HUES6 (cell line): ENCODE results near the gene GRPEL2.
"Not testable (repeated sequence)": the region's sequence is repeated elsewhere in the genome, so short reads cannot be mapped to it uniquely, and the experiment has no call there.

ENCODE experiments used
- H3K27ac ChIP-seq: 2 replicates; pipeline ENCODE4 v1.7.0; 2013; ENCODE audit warnings: low read depth, mild to moderate bottlenecking, low read length, inconsistent platforms
- H3K27me3 ChIP-seq: 2 replicates; pipeline ENCODE4 v1.6.1; 2013; ENCODE audit warnings: low read length; ENCODE audit not compliant: control insufficient read depth, insufficient read depth
- H3K36me3 ChIP-seq: 2 replicates; pipeline ENCODE4 v1.6.1; 2013; ENCODE audit warnings: low read length; ENCODE audit not compliant: control insufficient read depth, insufficient read depth
- H3K4me1 ChIP-seq: 2 replicates; pipeline ENCODE4 v1.6.1; 2013; ENCODE audit warnings: low read length; ENCODE audit not compliant: control insufficient read depth, insufficient read depth
- H3K4me3 ChIP-seq: 2 replicates; pipeline ENCODE4 v1.5.1; 2013; ENCODE audit warnings: low read depth, low read length
- H3K9ac ChIP-seq: one replicate; pipeline ENCODE4 v1.6.1; 2013; ENCODE audit warnings: mild to moderate bottlenecking, low read length
- H3K9me3 ChIP-seq: 2 replicates; pipeline ENCODE4 v1.6.1; 2013; ENCODE audit warnings: low read depth, low read length; ENCODE audit not compliant: control insufficient read depth, insufficient read depth

GRPEL2 gene

DNA sequence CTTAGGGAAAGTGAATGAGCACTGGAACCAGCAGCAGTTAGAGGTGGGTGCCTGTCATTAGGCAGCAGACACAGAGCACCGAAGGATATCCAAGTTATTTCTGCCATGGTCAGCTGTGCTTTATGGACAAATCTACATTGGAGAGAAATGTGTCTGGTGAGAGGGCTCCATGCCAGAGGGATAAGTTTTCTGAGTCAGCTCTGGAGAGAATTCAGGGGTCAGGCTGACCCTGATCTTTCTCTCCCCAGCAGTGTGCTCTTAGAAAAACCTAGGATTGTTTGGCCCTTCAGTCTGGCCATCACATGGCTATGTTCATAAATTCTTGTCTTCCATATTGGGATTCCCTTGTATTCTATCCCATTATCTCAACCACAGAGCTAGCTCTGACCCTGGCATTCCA lies 42.7 kb downstream of the GRPEL2 start:
- Histone ChIP-seq H3K27ac (no peak overlapping the region), H3K9me3 (peaks cover 11% of the 10 kb centered on the region; the same call in 1 of the 2 replicates), H3K9ac (no peak overlapping the region), H3K4me1 (peaks cover 9% of the 10 kb centered on the region; the same call in 1 of the 2 replicates), H3K4me3 (no peak overlapping the region), H3K27me3 (no peaks in the 10 kb centered on the region), H3K36me3 (no peaks in the 10 kb centered on the region)

DNA sequence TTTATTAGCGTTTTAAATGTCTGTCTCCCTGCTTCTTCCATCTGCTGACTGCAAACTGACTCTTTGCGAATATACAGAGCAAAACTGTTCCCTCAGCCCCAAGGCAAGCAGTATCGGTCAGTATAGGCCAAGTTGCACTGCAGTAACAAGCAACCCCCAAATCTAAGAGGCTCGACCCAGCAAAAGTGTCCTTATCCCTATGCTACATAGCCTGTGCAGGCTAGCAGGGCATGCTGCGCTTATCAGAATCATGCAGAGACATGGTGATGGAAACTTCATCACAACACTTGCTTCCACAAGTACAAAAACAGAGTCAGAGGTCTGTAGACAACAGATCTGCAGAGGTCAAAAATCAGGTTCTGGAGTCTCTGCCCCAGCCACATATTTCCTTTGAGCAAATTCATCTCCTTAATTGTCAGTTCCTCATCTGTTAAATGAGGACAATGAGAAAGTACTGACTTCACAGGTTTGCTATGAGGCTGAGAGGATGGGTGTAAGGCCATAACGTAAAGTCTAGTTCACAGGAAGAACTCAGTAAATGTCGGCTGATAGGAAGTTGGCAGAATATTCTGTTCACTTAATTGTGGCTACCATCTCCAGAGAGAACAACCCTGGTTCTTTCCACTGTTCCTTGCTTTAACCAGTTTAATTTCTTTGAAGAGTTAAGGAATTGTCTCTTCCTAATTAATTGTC lies 43.3 kb downstream of the GRPEL2 start:
- H3K9ac ChIP-seq = no peak overlapping the region
- H3K36me3 ChIP-seq = no peaks in the 10 kb centered on the region
- peaks cover 11% of the 10 kb centered on the region; the same call in 1 of the 2 replicates for H3K9me3 ChIP-seq
- H3K4me1 ChIP-seq = peaks cover 9% of the 10 kb centered on the region; the same call in 1 of the 2 replicates
- no peak overlapping the region for H3K4me3 ChIP-seq
- H3K27me3 ChIP-seq = no peaks in the 10 kb centered on the region
- no peak overlapping the region for H3K27ac ChIP-seq

DNA sequence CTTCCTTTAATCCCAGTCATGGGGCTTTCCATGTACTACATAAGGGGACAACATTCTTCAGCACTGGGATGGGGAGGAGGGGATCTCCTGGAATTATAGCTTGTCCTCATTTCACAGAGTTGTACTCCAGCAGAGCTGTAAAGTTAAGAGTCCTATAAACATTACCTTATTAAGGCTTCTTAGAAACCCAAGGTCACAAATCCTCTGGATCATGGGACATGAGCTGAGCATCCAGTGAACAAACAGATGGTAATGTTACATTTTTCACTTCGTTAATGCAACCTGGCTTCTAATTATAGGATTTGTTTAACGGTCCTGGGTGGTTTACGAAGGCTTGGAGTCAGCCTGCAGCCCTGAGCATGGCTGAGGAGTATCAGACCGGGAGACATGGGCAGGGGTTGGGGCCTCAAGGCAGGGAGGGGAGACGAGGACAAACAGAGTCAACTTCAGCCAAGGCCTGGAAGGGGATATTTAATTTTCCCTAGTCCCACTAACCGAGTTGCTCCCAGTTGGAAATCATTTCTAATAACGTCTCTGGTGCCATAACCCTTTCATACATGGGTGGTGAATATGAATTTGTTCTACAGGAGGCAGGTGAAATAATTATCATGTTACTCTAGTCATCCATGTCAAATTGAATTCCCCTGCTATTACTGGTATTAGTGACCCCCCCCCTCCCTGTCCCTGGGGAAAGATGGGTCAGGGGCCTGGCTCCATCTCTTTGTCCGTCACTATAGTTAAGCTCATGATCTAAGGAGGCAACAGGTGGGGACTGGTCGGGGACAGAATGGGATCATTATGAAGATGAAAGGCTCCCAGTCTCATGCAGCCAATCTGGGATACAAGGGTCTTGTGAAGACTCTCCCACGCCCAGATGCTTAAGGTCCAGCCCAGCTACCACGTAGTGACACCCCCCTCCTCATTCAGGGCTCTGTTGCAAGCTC lies 44.5 kb downstream of the GRPEL2 start:
- Histone ChIP-seq H3K27ac (no peak overlapping the region), H3K27me3 (no peaks in the 10 kb centered on the region), H3K36me3 (no peaks in the 10 kb centered on the region), H3K9me3 (peaks cover 11% of the 10 kb centered on the region; the same call in 1 of the 2 replicates), H3K4me1 (peaks cover 9% of the 10 kb centered on the region; the same call in 1 of the 2 replicates), H3K4me3 (no peak overlapping the region), H3K9ac (no peak overlapping the region)

DNA sequence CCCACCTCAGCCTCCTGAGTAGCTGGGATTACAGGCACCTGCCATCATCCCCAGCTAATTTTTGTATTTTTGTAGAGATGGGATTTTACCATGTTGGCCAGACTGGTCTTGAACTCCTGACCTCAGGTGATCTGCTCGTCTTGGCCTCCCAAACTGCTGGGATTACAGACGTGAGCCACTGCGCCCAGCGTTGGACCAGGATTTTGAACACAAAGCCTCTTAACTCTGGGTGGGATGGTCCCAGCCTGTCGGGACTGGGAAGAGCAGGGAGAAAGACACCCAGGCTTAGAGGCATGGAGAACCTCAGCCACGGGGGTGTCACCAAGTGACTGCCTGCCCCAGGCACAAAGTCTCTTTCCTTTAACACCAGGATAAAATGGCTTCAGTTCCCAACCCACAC lies 45.8 kb downstream of the GRPEL2 start:
- H3K4me3 ChIP-seq, H3K4me1 ChIP-seq, H3K36me3 ChIP-seq, H3K27ac ChIP-seq, H3K9ac ChIP-seq, H3K27me3 ChIP-seq: not testable (repeated sequence)
- H3K9me3 ChIP-seq = peaks cover 11% of the 10 kb centered on the region; the same call in 1 of the 2 replicates

DNA sequence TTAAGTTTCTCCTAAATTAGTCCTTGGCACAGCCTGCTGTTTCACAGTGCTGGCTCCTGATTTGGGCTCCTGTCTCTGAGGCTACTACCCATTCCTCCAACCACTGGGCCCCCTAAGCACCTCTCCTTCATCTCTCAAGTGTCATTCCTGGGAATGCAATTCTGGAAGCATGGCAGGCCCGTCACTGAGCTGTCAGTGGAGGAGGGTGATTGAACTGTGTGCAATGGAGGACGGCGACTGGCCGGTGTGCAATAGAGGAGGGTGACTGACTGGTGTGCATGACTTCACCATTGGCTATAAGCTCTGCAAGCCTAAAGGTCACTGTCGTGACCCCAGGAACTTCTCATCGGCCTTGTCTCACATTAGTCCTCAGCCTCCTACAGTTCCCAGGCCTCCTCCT lies 46.2 kb downstream of the GRPEL2 start:
- H3K27ac ChIP-seq = no peak overlapping the region
- no peaks in the 10 kb centered on the region for H3K36me3 ChIP-seq
- H3K4me3 ChIP-seq = no peak overlapping the region
- no peaks in the 10 kb centered on the region for H3K4me1 ChIP-seq
- H3K9ac ChIP-seq = no peak overlapping the region
- H3K9me3 ChIP-seq = peaks cover 11% of the 10 kb centered on the region; the same call in 1 of the 2 replicates
- H3K27me3 ChIP-seq = no peaks in the 10 kb centered on the region

DNA sequence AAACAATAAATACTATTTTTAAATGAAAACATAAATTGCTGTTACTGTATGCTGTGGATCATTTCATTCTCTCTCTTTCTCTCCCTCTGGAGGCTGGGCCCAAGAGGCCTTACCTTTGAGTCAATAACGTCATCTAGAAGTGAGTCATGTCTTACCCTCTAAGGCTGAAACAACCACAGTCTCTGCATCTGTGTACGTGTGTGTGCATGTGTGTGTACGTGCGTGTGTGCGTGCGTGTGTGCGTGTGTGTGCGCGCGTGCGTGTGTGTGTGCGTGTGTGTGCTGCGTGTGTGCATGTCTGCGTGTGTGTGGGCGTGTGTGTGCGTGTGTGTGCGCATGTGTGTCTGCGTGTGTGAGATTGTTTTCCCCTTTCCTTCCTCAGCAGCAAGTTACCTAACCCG lies 47.4 kb downstream of the GRPEL2 start:
- Histone ChIP-seq H3K27ac (no peak overlapping the region), H3K9me3 (peaks cover 11% of the 10 kb centered on the region; the same call in 1 of the 2 replicates), H3K9ac (no peak overlapping the region), H3K27me3 (no peaks in the 10 kb centered on the region), H3K4me1 (no peaks in the 10 kb centered on the region), H3K4me3 (no peak overlapping the region), H3K36me3 (no peaks in the 10 kb centered on the region)

DNA sequence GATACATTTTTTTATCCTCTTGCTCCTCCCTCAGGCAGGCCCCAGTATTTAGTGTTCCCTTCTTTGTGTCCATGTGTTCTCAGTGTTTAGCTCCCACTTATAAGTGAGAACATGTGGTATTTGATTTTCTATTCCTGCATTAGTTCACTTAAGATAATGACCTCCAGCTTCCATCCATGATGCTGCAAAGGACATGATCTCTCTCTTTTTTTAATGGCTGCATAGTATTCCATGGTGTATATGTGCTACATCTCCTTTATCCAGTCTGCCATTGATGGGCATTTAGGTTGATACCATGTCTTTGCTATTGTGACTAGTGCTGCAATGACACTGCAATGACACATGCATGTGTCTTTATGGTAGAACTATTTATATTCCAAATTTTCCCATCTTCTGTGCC lies 49.7 kb downstream of the GRPEL2 start:
- H3K9ac ChIP-seq, H3K27ac ChIP-seq, H3K4me1 ChIP-seq, H3K36me3 ChIP-seq, H3K27me3 ChIP-seq, H3K9me3 ChIP-seq, H3K4me3 ChIP-seq: not testable (repeated sequence)

DNA sequence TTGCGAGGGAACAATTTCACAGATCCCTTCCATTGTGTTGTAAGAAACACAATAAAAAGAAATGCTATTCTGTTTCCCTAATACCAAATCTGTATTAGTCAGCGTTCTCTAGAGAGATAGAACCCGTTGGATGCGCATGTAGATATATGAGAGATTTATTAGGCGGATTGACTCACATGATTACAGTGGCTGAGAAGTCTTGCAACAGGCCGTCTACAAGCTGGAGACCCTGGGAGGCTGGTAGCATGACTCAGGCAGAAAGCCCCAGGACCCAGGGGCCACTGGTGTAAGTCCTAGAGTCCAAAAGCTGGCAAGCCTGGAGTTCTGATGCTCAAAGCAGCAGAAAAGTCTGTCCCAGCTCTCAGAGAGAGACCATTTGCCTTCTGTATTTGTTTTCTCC lies 52.2 kb downstream of the GRPEL2 start:
- no peak overlapping the region for H3K27ac ChIP-seq

DNA sequence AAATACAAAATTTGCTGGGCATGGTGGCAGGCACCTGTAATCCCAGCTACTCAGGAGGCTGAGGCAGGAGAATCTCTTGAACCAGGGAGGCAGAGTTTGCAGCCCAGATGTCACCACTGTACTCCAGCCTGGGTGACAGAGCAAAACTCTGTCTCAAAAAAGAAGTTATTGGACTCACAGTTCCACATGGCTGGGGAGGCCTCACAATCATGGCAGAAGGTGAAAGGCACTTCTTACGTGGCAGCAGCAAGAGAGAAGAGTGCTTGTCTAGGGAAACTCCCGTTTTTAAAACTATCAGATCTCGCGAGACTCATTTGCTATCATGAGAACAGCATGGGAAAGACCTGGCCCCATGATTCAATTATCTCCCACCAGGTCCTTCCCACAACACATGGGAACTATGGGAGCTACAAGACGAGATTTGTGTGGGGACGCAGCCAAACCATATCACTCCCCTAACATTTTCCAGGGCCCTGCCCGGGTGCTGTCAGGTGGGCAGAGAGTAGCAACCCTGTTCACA lies 53.5 kb downstream of the GRPEL2 start:
- H3K4me3 ChIP-seq, H3K9ac ChIP-seq, H3K4me1 ChIP-seq, H3K27me3 ChIP-seq, H3K27ac ChIP-seq, H3K36me3 ChIP-seq, H3K9me3 ChIP-seq: not testable (repeated sequence)

More for the DNA sequence above, 52.2 kb downstream of the GRPEL2 start:
- Histone ChIP-seq H3K9ac (no peak overlapping the region), H3K4me1 (peaks cover 5% of the 10 kb centered on the region; the same call in 1 of the 2 replicates), H3K4me3 (no peak overlapping the region), H3K27me3 (no peaks in the 10 kb centered on the region), H3K36me3 (no peaks in the 10 kb centered on the region), H3K9me3 (no peaks in the 10 kb centered on the region)

DNA sequence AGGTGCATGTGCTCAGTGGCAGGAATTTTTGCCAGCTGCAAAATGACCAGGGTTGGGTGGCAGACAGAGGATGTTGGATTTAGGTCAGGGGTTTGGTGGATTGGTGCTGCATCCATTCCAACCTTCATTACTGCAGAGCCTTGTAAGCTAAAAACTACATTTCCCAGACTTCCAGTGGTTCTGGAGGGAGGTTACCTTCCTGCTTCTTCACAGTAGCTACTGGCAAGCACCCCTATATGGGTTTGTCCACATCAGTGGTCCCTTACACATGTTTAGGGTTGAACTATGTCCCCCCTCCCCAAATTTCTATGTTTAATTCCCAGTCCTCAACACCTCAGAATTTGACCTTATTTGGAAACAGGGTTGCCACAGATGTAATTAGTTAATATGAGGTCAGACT lies 54.5 kb downstream of the GRPEL2 start:
- Histone ChIP-seq H3K4me1 (peaks cover 11% of the 10 kb centered on the region; the same call in 1 of the 2 replicates), H3K9ac (no peak overlapping the region), H3K4me3 (no peak overlapping the region), H3K9me3 (no peaks in the 10 kb centered on the region), H3K27me3 (no peaks in the 10 kb centered on the region), H3K27ac (no peak overlapping the region), H3K36me3 (no peaks in the 10 kb centered on the region)

DNA sequence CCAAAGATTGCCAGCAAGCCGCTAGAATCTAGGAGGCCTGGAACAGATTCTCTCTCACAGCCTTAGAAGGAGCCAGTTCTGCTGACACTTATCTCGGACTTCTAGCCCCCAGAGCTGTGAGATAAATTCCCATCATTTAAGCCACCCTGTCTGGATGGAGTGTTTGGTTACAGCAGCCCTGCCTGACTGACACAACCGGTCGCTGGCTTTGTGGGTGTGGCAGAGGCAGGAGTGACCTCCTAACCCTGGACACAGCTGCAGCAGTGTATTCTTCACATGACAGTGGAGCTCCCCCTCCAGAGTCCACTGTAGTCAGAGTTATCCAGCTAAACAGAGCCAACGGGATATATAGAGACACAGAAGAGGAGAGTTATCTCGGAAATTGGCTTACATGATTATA lies 55.0 kb downstream of the GRPEL2 start:
- Histone ChIP-seq H3K4me1 (peaks cover 16% of the 10 kb centered on the region; the same call in 1 of the 2 replicates), H3K36me3 (no peaks in the 10 kb centered on the region), H3K4me3 (no peak overlapping the region), H3K9ac (no peak overlapping the region), H3K27ac (no peak overlapping the region), H3K9me3 (no peaks in the 10 kb centered on the region), H3K27me3 (no peaks in the 10 kb centered on the region)
